AG10803 (cell line): ENCODE measurements around the gene PBX1.

ENCODE experiments used
- DNase-seq: peaks from one replicate; pipeline ENCODE4 v3.0.0; 2010; ENCODE audit warnings: low read depth
- H3K4me3 ChIP-seq: 2 replicates; pipeline ENCODE4 v1.5.1; 2011; ENCODE audit warnings: mild to moderate bottlenecking, low read length, control low read depth
- CTCF ChIP-seq: conservative IDR thresholded peaks from 2 replicates; pipeline ENCODE4 v1.5.1; 2011; ENCODE audit warnings: mild to moderate bottlenecking, low read length, control low read depth, inconsistent platforms

Gene PBX1

GRCh38 chr1:164733070-164733469 is 174.1 kb downstream of the PBX1 start:
- TF ChIP-seq CTCF: no peak
- H3K4me3 ChIP-seq: no peak overlapping the region
- DNase-seq: peak; percentile 63

GRCh38 chr1:164733734-164734133 is 174.8 kb downstream of the PBX1 start:
- no peak for DNase-seq
- H3K4me3 ChIP-seq: no peak overlapping the region
- TF ChIP-seq CTCF: no peak

- no peak for DNase-seq
- H3K4me3 ChIP-seq: no peak overlapping the region
- TF ChIP-seq CTCF: no peak
These were observed 176.5 kb downstream of the PBX1 start for GRCh38 chr1:164735315-164736052.

- DNase-seq: no peak
- TF ChIP-seq CTCF: no peak
- H3K4me3 ChIP-seq: no peak overlapping the region
These were observed 177.2 kb downstream of the PBX1 start for GRCh38 chr1:164736137-164736536.

GRCh38 chr1:164739189-164739588 is 180.2 kb downstream of the PBX1 start:
- TF ChIP-seq CTCF: no peak
- DNase-seq: no peak
- no peak overlapping the region for H3K4me3 ChIP-seq

- DNase-seq: no peak
- H3K4me3 ChIP-seq: no peak overlapping the region
- TF ChIP-seq CTCF: no peak
These were observed 181.1 kb downstream of the PBX1 start for GRCh38 chr1:164740000-164740526.

GRCh38 chr1:164742745-164743144 is 183.8 kb downstream of the PBX1 start:
- no peak overlapping the region for H3K4me3 ChIP-seq
- TF ChIP-seq CTCF: no peak
- no peak for DNase-seq
